IMR-90 (cell line): Measurements from ENCODE around the gene ZC3H4. TPM values are rescaled to one million over a fixed set of nuclear protein-coding genes. Genes with fewer than 3 reads are reported as not detected.

ENCODE experiments used
- ATAC-seq: fragments of 200-7000 bp; cut with Tn5 transposase; 2 replicates; pipeline ENCODE4 v1.9.1; 2020; ENCODE audit warnings: low read depth, mild to moderate bottlenecking, moderate library complexity
- BruUV-seq: library from RNA; stranded (reverse); fragments of 400-500 nt; replicated peaks from 2 replicates; lab custom pipeline; 2021; lab: Mats Ljungman, UMichigan
- CTCF ChIA-PET: fragments of 300-600 bp; formaldehyde crosslinking; extraction: SDS; loops from one replicate; lab custom pipeline; 2021; ENCODE audit warnings: antibody characterized with exemption; lab: Yijun Ruan, JAX
- POLR2A ChIA-PET: fragments of 300-600 bp; sonication (Branson Sonifier 250); formaldehyde crosslinking; loops from one replicate; lab custom pipeline; 2022; ENCODE audit warnings: antibody characterized with exemption; ENCODE audit not compliant: unreplicated experiment; lab: Charles Lee
- DNase-seq: peaks from one replicate; pipeline ENCODE4 v3.0.0; 2013
- H2AFZ ChIP-seq: replicated peaks from 2 replicates; pipeline ENCODE3; 2013; ENCODE audit warnings: low read length, mild to moderate bottlenecking; ENCODE audit not compliant: poor library complexity
- H2AK5ac ChIP-seq: 2 replicates; pipeline ENCODE4 v1.6.1; 2013; ENCODE audit warnings: low read depth, low read length, inconsistent platforms
- H2AK9ac ChIP-seq: replicated peaks from 2 replicates; pipeline ENCODE3; 2013; ENCODE audit warnings: mild to moderate bottlenecking, low read depth, low read length, moderate library complexity; ENCODE audit not compliant: poor library complexity
- H2BK120ac ChIP-seq: 2 replicates; pipeline ENCODE4 v1.6.1; 2013; ENCODE audit warnings: low read depth, low read length, inconsistent platforms
- H2BK15ac ChIP-seq: 3 replicates; pipeline ENCODE4 v1.6.1; 2013; ENCODE audit warnings: low read depth, low read length, inconsistent platforms
- H2BK20ac ChIP-seq: 2 replicates; pipeline ENCODE4 v1.6.1; 2013; ENCODE audit warnings: low read depth, mild to moderate bottlenecking, inconsistent platforms, low read length, moderate library complexity
- H2BK5ac ChIP-seq: 2 replicates; pipeline ENCODE4 v1.6.1; 2013; ENCODE audit warnings: mild to moderate bottlenecking, low read depth, low read length, inconsistent platforms; ENCODE audit not compliant: poor library complexity, severe bottlenecking
- H3K14ac ChIP-seq: replicated peaks from 2 replicates; pipeline ENCODE4 v1.6.1; 2013; ENCODE audit warnings: low read depth, low read length, inconsistent platforms
- H3K18ac ChIP-seq: 2 replicates; pipeline ENCODE4 v1.6.1; 2013; ENCODE audit warnings: low read depth, low read length, control low read depth
- H3K23ac ChIP-seq: 2 replicates; pipeline ENCODE4 v1.6.1; 2013; ENCODE audit warnings: low read depth, low read length, inconsistent platforms
- H3K27ac ChIP-seq: 2 replicates; pipeline ENCODE4 v1.5.1; 2013; ENCODE audit warnings: mild to moderate bottlenecking, control low read depth, low read length; ENCODE audit not compliant: insufficient read depth
- H3K27me3 ChIP-seq: 2 replicates; pipeline ENCODE4 v1.6.1; 2013; ENCODE audit warnings: low read length; ENCODE audit not compliant: control insufficient read depth, insufficient read depth
- H3K36me3 ChIP-seq: 2 replicates; pipeline ENCODE4 v1.6.1; 2013; ENCODE audit warnings: low read length, mixed read lengths; ENCODE audit not compliant: control insufficient read depth, insufficient read depth
- H3K4ac ChIP-seq: 2 replicates; pipeline ENCODE4 v1.6.1; 2013; ENCODE audit warnings: low read depth, low read length, inconsistent platforms
- H3K4me1 ChIP-seq: 2 replicates; pipeline ENCODE4 v1.6.1; 2013; ENCODE audit warnings: low read length, mixed read lengths; ENCODE audit not compliant: control insufficient read depth, insufficient read depth
- H3K4me2 ChIP-seq: 2 replicates; pipeline ENCODE4 v1.6.1; 2013; ENCODE audit warnings: low read depth, mild to moderate bottlenecking, control low read depth, low read length, moderate library complexity
- H3K4me3 ChIP-seq: 2 replicates; pipeline ENCODE4 v1.5.1; 2013; ENCODE audit warnings: low read depth, mild to moderate bottlenecking, control low read depth, low read length, moderate library complexity; ENCODE audit not compliant: insufficient read depth
- H3K56ac ChIP-seq: 2 replicates; pipeline ENCODE4 v1.6.1; 2013; ENCODE audit warnings: low read length, inconsistent platforms; ENCODE audit not compliant: insufficient read depth; ENCODE audit errors: extremely low read depth
- H3K79me1 ChIP-seq, 2 experiments: 2 replicates each; pipeline ENCODE4 v1.6.1; 2013; ENCODE audit warnings: low read length in 2 of 2, inconsistent platforms in 1 of 2, low read depth in 1 of 2
- H3K9ac ChIP-seq: 2 replicates; pipeline ENCODE4 v1.6.1; 2013; ENCODE audit warnings: low read depth, low read length, control low read depth
- H3K9me1 ChIP-seq: 2 replicates; pipeline ENCODE4 v1.6.1; 2013; ENCODE audit warnings: low read length, inconsistent platforms; ENCODE audit not compliant: insufficient read depth
- H3K9me3 ChIP-seq: 2 replicates; pipeline ENCODE4 v1.6.1; 2013; ENCODE audit warnings: low read length; ENCODE audit not compliant: control insufficient read depth, insufficient read depth
- H4K20me1 ChIP-seq: 2 replicates; pipeline ENCODE4 v1.6.1; 2013; ENCODE audit warnings: low read length, inconsistent platforms; ENCODE audit not compliant: insufficient read depth
- H4K5ac ChIP-seq: 2 replicates; pipeline ENCODE4 v1.6.1; 2013; ENCODE audit warnings: mild to moderate bottlenecking, low read depth, low read length, control low read depth
- H4K8ac ChIP-seq, 2 experiments: 2 replicates each; pipeline ENCODE4 v1.6.1; 2013; ENCODE audit warnings: low read depth in 2 of 2, low read length in 2 of 2, control low read depth in 1 of 2, inconsistent platforms in 1 of 2
- H4K91ac ChIP-seq: 2 replicates; pipeline ENCODE4 v1.6.1; 2013; ENCODE audit warnings: low read depth, low read length, inconsistent platforms; ENCODE audit not compliant: insufficient read depth
- MAFK ChIP-seq: IDR thresholded peaks from 2 replicates; pipeline ENCODE4 v1.6.1; 2012; ENCODE audit warnings: low read depth, low read length, improper control_type of control experiment
- USF2 ChIP-seq: fragments of 150-350 bp; IDR thresholded peaks from 2 replicates; pipeline ENCODE4 v1.6.1; 2017; ENCODE audit warnings: mild to moderate bottlenecking, antibody characterized with exemption, low read length, low read depth
- WGBS, 2 experiments: methylation state at CpG; one replicate each; pipeline versions ENCODE4 v1.1.5 to v1.1.7; 2013; ENCODE audit warnings: missing lambda C conversion rate in 2 of 2; ENCODE audit not compliant: insufficient read length in 1 of 2; ENCODE audit errors: extremely low coverage in 2 of 2; 5-methylcytosine and 5-hydroxymethylcytosine counted together
- dilution Hi-C: fragments of 300-500 bp; cut with HindIII; formaldehyde crosslinking; loops from one replicate; pipeline ENCODE4 v1.14.3; 2018; ENCODE audit warnings: low sequenced_read_pairs; ENCODE audit not compliant: unreplicated experiment
- in situ Hi-C: fragments of 300-500 bp; cut with MboI; formaldehyde crosslinking; loops from 3 replicates; pipeline ENCODE4 v1.14.3; 2019; ENCODE audit warnings: low sequenced_read_pairs, inconsistent platforms, mixed read lengths
- intact Hi-C: fragments of 100-400 bp; cut with micrococcal nuclease; formaldehyde crosslinking; loops from 2 replicates; pipeline ENCODE4 v1.10.0; 2022
- polyA plus RNA-seq, 3 experiments: library from polyadenylated mRNA; depleted of rRNA; stranded (reverse); fragments of >200 nt; gene quantifications; 2 replicates each; pipeline ENCODE4 v1.2.3, GENCODE V29; 2012; ENCODE audit warnings: low replicate concordance in 1 of 3
- total RNA-seq: library from RNA; depleted of rRNA; stranded (reverse); fragments of >200 nt; gene quantifications from 2 replicates; pipeline ENCODE4 v1.2.3, GENCODE V29; 2012
- TF ChIP-seq, protein P1 (sequence below): fragments of 150-350 bp; IDR thresholded peaks from 2 replicates; pipeline ENCODE4 v1.6.1; 2016; ENCODE audit warnings: low read depth, mild to moderate bottlenecking, low read length, moderate library complexity, borderline replicate concordance

Gene ZC3H4
- total and polyA plus RNA-seq, 2 of the 4 experiments (the other 2 are of a cell fraction), result 3.9 to 8.9 TPM

DNA sequence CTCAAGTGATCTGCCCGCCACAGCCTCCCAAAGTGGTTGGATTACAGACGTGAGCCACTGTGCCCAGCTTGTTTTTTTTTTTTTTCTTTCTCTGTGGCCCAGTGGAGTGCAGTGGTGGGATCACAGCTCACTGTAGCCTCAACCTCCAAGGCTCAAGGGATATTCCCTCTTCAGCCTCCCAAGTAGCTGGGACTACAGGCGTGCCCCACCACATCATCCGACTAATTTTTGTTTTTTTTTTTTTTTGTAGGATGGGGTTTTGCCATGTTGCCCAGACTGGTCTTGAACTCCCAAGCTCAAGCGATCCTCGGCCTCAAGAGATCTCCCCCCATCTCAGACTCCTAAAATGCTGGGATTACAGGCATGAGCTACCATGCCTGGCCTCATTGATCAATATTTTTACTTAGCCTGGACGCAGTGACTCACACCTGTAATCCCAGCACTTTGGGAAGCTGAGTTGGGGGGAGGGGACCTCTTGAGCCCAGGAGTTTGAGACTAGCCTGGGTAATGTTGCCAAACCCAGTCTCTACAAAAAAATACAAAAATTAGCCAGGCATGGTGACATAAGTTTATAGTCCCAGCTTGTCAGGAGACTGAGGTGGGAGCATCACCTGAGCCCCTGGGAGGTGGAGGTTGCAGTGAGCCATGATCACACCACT is 18.7 kb upstream of the ZC3H4 start:
- Histone ChIP-seq H3K4me1 (peaks cover 14% of the 10 kb centered on the region), H3K9me1 (peaks cover 4% of the 10 kb centered on the region), H3K4me2 (peak overlapping the region; percentile 81), H3K9me3 (no peaks in the 10 kb centered on the region), H4K20me1 (peaks cover 60% of the 10 kb centered on the region), H3K18ac (no peak overlapping the region), H2AK9ac (no peak overlapping the region), H4K91ac (no peak overlapping the region), H3K23ac (0 out of 2 replicates have a peak overlapping the region, but pooled peaks have one; percentile 78), H2AK5ac (no peak overlapping the region), H2BK20ac (no peak overlapping the region), H2BK15ac (no peak overlapping the region), H3K79me1 (peaks cover 0 to 39% of the 10 kb centered on the region in 2 experiments; a peak in 2 of 4 replicates), H4K5ac (no peak overlapping the region), H2BK5ac (no peak overlapping the region), H3K9ac (no peak overlapping the region), H3K27me3 (no peaks in the 10 kb centered on the region), H2AFZ (no peak overlapping the region), H3K56ac (no peak overlapping the region), H2BK120ac (no peak overlapping the region), H3K14ac (no peak overlapping the region), H3K4me3 (no peak overlapping the region), H3K4ac (no peak overlapping the region), H3K27ac (no peak overlapping the region), H4K8ac (no peak overlapping the region), H3K36me3 (peaks cover 3% of the 10 kb centered on the region; the same call in 1 of the 2 replicates)
- ATAC-seq (no peak), DNase-seq (no peak)
- intact Hi-C loops (loop anchor here (5.0 kb wide), 1 partner anchor 110 kb away; no protein-coding TSS in a partner anchor), dilution Hi-C loops (no loop called here), in situ Hi-C loops (no loop called here)
- no TSS peak for BruUV-seq
- POLR2A ChIA-PET, result interaction anchor here (1.4 kb wide), 1 partner anchor 19 kb away, joined by 8 read pairs; the partner anchor contains the start of gene ZC3H4
- TF ChIP-seq, protein P1, sequence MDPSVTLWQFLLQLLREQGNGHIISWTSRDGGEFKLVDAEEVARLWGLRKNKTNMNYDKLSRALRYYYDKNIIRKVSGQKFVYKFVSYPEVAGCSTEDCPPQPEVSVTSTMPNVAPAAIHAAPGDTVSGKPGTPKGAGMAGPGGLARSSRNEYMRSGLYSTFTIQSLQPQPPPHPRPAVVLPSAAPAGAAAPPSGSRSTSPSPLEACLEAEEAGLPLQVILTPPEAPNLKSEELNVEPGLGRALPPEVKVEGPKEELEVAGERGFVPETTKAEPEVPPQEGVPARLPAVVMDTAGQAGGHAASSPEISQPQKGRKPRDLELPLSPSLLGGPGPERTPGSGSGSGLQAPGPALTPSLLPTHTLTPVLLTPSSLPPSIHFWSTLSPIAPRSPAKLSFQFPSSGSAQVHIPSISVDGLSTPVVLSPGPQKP, result no peak
- TF ChIP-seq USF2 (no peak), MAFK (no peak)
- CTCF ChIA-PET, result interaction anchor here (0.6 to 1.9 kb wide), 2 partner anchors 33 to 111 kb away, joined by 3 to 14 read pairs; no protein-coding TSS in a partner anchor
- no CpG with 5 or more reads among the region's 7 CpGs for WGBS, 2 experiments
